ENCODE measurements around the gene BARD1. TPM values are rescaled to one million over a fixed set of nuclear protein-coding genes. Genes with fewer than 3 reads are reported as not detected.

Gene BARD1
- total RNA-seq (2021): 34.0 to 39.6 TPM (median 34.4 TPM) in 3 replicates
- percentile 94 among the genes with signal in this experiment for Bru-seq, nascent RNA
- long read RNA-seq, experiment 1, full-length matches to known transcripts: 106 of 154 reads
- long read RNA-seq, experiment 1, partial matches to known transcripts: 14 of 154 reads
- long read RNA-seq, experiment 1, other reads (novel, unspliced or antisense): 34 of 154 reads
- long read RNA-seq, experiment 2, full-length matches to known transcripts: 6 of 26 reads
- long read RNA-seq, experiment 2, partial matches to known transcripts: 2 of 26 reads
- long read RNA-seq, experiment 2, other reads (novel, unspliced or antisense): 18 of 26 reads
- long read RNA-seq, experiment 3, full-length matches to known transcripts: 32 of 48 reads
- long read RNA-seq, experiment 3, partial matches to known transcripts: 8 of 48 reads
- long read RNA-seq, experiment 3, other reads (novel, unspliced or antisense): 8 of 48 reads

DNA sequence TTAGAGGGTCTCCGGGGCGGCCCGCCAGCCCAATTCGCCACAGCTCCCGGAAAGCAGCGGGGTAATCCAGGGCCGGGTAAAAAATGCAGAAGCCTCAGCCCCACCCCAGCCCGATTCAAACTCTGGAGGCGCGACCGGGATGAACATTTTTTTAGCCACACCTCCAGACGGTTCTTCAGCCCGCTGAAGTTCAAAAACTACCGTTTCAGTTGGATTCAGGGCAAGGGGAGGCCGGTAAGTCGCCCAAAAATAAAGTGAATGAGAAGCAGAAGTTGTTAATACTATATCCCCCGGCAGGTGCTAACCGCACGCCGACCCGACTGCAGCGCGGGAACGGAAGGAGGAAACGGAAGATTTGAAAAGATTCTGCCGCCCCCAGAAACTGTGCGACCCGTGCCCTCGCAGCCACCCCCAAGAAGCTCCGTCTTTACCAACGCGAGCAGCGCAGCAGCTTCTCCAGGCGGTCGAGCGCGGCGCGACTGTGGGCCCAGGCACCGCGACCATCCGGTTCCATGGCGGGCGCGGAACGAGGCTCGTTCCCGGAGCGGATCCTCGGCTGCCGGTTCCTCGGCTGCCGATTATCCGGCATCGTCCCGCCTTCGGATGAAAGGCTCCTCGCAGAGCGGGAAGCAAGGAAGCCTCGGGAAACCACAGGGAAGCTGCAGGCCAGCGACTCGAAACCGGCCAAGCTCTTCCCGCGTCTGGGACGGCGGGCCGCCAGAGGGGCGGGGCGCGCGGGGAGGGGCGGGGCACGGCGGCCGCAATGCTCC is at the start of gene BARD1:
TSS of gene BARD1 (minus strand) at position 703 of the 770 bp plus-strand sequence. CDS start at position 589, 114 bp downstream.
- peak within 1 kb of the TSS; percentile 100 for H3K27ac Mint-ChIP-seq
- ChIA-PET POLR2A (interaction anchor here (0.7 to 1.5 kb wide), 2 partner anchors 22 to 1659 kb away, joined by 3 read pairs; no protein-coding TSS in a partner anchor), CTCF (interaction anchor here (1.0 to 4.2 kb wide), 2 partner anchors 22 to 1561 kb away, joined by 3 to 21 read pairs; no protein-coding TSS in a partner anchor)
- H3K36me3 Mint-ChIP-seq: no peaks in the 10 kb centered on the region; the same call in 1 of the 2 replicates
- ATAC-seq: peak; percentile 1
- H3K4me3 Mint-ChIP-seq: peak within 1 kb of the TSS; percentile 95
- H3K27me3 Mint-ChIP-seq (ENCODE audit: low read depth): peaks cover 6% of the 10 kb centered on the region
- peaks cover 53% of the 10 kb centered on the region for H3K4me1 Mint-ChIP-seq
- DNase-seq (ENCODE audit: low spot score): peak; percentile 53
- H3K9me3 Mint-ChIP-seq: no peaks in the 10 kb centered on the region
- TF ChIP-seq NR1H2 (CRISPR knock-in tag; IDR thresholded peaks at IDR 0.05) (no peak), ZNF121 (CRISPR knock-in tag; IDR thresholded peaks at IDR 0.05) (no peak), TP53 (CRISPR knock-in tag; IDR thresholded peaks at IDR 0.05) (0 out of 2 replicates have a peak, but pooled peaks have one; percentile 56), ZNF396 (CRISPR knock-in tag; IDR thresholded peaks at IDR 0.05; ENCODE audit: borderline replicate concordance) (no peak), CREM (CRISPR knock-in tag; IDR thresholded peaks at IDR 0.05) (0 out of 2 replicates have a peak, but pooled peaks have one; percentile 23), JAZF1 (CRISPR knock-in tag; IDR thresholded peaks at IDR 0.05) (no peak), ZNF416 (CRISPR knock-in tag; IDR thresholded peaks at IDR 0.05) (no peak), ATF1 (CRISPR knock-in tag; IDR thresholded peaks at IDR 0.05) (no peak), EMX1 (CRISPR knock-in tag; IDR thresholded peaks at IDR 0.05) (no peak), MYBL2 (CRISPR knock-in tag; IDR thresholded peaks at IDR 0.05) (peak; percentile 52; the same call in 1 of the 2 replicates), ELF4 (CRISPR knock-in tag; IDR thresholded peaks at IDR 0.05; ENCODE audit: low read depth) (no peak), NR3C1 (CRISPR knock-in tag; conservative IDR thresholded peaks at IDR 0.05; ENCODE audit: low read depth) (no peak)
- TF ChIP-seq, protein P1, sequence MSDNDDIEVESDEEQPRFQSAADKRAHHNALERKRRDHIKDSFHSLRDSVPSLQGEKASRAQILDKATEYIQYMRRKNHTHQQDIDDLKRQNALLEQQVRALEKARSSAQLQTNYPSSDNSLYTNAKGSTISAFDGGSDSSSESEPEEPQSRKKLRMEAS (CRISPR knock-in tag; IDR thresholded peaks at IDR 0.05): no peak
- TF ChIP-seq, protein P2, sequence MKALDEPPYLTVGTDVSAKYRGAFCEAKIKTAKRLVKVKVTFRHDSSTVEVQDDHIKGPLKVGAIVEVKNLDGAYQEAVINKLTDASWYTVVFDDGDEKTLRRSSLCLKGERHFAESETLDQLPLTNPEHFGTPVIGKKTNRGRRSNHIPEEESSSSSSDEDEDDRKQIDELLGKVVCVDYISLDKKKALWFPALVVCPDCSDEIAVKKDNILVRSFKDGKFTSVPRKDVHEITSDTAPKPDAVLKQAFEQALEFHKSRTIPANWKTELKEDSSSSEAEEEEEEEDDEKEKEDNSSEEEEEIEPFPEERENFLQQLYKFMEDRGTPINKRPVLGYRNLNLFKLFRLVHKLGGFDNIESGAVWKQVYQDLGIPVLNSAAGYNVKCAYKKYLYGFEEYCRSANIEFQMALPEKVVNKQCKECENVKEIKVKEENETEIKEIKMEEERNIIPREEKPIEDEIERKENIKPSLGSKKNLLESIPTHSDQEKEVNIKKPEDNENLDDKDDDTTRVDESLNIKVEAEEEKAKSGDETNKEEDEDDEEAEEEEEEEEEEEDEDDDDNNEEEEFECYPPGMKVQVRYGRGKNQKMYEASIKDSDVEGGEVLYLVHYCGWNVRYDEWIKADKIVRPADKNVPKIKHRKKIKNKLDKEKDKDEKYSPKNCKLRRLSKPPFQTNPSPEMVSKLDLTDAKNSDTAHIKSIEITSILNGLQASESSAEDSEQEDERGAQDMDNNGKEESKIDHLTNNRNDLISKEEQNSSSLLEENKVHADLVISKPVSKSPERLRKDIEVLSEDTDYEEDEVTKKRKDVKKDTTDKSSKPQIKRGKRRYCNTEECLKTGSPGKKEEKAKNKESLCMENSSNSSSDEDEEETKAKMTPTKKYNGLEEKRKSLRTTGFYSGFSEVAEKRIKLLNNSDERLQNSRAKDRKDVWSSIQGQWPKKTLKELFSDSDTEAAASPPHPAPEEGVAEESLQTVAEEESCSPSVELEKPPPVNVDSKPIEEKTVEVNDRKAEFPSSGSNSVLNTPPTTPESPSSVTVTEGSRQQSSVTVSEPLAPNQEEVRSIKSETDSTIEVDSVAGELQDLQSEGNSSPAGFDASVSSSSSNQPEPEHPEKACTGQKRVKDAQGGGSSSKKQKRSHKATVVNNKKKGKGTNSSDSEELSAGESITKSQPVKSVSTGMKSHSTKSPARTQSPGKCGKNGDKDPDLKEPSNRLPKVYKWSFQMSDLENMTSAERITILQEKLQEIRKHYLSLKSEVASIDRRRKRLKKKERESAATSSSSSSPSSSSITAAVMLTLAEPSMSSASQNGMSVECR (CRISPR knock-in tag; IDR thresholded peaks at IDR 0.05; ENCODE audit: borderline replicate concordance): peak; percentile 72; the same call in 1 of the 2 replicates
- TF ChIP-seq, protein P3, sequence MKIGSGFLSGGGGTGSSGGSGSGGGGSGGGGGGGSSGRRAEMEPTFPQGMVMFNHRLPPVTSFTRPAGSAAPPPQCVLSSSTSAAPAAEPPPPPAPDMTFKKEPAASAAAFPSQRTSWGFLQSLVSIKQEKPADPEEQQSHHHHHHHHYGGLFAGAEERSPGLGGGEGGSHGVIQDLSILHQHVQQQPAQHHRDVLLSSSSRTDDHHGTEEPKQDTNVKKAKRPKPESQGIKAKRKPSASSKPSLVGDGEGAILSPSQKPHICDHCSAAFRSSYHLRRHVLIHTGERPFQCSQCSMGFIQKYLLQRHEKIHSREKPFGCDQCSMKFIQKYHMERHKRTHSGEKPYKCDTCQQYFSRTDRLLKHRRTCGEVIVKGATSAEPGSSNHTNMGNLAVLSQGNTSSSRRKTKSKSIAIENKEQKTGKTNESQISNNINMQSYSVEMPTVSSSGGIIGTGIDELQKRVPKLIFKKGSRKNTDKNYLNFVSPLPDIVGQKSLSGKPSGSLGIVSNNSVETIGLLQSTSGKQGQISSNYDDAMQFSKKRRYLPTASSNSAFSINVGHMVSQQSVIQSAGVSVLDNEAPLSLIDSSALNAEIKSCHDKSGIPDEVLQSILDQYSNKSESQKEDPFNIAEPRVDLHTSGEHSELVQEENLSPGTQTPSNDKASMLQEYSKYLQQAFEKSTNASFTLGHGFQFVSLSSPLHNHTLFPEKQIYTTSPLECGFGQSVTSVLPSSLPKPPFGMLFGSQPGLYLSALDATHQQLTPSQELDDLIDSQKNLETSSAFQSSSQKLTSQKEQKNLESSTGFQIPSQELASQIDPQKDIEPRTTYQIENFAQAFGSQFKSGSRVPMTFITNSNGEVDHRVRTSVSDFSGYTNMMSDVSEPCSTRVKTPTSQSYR (CRISPR knock-in tag; IDR thresholded peaks at IDR 0.05): no peak
- TF ChIP-seq, protein P4, sequence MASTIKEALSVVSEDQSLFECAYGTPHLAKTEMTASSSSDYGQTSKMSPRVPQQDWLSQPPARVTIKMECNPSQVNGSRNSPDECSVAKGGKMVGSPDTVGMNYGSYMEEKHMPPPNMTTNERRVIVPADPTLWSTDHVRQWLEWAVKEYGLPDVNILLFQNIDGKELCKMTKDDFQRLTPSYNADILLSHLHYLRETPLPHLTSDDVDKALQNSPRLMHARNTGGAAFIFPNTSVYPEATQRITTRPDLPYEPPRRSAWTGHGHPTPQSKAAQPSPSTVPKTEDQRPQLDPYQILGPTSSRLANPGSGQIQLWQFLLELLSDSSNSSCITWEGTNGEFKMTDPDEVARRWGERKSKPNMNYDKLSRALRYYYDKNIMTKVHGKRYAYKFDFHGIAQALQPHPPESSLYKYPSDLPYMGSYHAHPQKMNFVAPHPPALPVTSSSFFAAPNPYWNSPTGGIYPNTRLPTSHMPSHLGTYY (CRISPR knock-in tag; IDR thresholded peaks at IDR 0.05): no peak
- TF ChIP-seq, protein P5, sequence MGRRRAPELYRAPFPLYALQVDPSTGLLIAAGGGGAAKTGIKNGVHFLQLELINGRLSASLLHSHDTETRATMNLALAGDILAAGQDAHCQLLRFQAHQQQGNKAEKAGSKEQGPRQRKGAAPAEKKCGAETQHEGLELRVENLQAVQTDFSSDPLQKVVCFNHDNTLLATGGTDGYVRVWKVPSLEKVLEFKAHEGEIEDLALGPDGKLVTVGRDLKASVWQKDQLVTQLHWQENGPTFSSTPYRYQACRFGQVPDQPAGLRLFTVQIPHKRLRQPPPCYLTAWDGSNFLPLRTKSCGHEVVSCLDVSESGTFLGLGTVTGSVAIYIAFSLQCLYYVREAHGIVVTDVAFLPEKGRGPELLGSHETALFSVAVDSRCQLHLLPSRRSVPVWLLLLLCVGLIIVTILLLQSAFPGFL (CRISPR knock-in tag; IDR thresholded peaks at IDR 0.05; ENCODE audit: borderline replicate concordance): no peak; the same call in 1 of the 2 replicates
- TF ChIP-seq, protein P6, sequence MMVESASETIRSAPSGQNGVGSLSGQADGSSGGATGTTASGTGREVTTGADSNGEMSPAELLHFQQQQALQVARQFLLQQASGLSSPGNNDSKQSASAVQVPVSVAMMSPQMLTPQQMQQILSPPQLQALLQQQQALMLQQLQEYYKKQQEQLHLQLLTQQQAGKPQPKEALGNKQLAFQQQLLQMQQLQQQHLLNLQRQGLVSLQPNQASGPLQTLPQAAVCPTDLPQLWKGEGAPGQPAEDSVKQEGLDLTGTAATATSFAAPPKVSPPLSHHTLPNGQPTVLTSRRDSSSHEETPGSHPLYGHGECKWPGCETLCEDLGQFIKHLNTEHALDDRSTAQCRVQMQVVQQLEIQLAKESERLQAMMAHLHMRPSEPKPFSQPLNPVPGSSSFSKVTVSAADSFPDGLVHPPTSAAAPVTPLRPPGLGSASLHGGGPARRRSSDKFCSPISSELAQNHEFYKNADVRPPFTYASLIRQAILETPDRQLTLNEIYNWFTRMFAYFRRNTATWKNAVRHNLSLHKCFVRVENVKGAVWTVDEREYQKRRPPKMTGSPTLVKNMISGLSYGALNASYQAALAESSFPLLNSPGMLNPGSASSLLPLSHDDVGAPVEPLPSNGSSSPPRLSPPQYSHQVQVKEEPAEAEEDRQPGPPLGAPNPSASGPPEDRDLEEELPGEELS (CRISPR knock-in tag; IDR thresholded peaks at IDR 0.05): no peak
- TF ChIP-seq, protein P7, sequence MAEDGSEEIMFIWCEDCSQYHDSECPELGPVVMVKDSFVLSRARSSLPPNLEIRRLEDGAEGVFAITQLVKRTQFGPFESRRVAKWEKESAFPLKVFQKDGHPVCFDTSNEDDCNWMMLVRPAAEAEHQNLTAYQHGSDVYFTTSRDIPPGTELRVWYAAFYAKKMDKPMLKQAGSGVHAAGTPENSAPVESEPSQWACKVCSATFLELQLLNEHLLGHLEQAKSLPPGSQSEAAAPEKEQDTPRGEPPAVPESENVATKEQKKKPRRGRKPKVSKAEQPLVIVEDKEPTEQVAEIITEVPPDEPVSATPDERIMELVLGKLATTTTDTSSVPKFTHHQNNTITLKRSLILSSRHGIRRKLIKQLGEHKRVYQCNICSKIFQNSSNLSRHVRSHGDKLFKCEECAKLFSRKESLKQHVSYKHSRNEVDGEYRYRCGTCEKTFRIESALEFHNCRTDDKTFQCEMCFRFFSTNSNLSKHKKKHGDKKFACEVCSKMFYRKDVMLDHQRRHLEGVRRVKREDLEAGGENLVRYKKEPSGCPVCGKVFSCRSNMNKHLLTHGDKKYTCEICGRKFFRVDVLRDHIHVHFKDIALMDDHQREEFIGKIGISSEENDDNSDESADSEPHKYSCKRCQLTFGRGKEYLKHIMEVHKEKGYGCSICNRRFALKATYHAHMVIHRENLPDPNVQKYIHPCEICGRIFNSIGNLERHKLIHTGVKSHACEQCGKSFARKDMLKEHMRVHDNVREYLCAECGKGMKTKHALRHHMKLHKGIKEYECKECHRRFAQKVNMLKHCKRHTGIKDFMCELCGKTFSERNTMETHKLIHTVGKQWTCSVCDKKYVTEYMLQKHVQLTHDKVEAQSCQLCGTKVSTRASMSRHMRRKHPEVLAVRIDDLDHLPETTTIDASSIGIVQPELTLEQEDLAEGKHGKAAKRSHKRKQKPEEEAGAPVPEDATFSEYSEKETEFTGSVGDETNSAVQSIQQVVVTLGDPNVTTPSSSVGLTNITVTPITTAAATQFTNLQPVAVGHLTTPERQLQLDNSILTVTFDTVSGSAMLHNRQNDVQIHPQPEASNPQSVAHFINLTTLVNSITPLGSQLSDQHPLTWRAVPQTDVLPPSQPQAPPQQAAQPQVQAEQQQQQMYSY (CRISPR knock-in tag; IDR thresholded peaks at IDR 0.05): no peak; the same call in 1 of the 2 replicates

Measured in WTC11 (cell line).